Liver (tissue), 3 donors: Measurements from ENCODE around the gene PITPNC1.

Source experiments
- ATF3 ChIP-seq: IDR thresholded peaks from 2 replicates; pipeline ENCODE4 v1.6.1; 2016; ENCODE audit warnings: antibody characterized with exemption
- CTCF ChIP-seq: fragments of 150-350 bp; IDR thresholded peaks from 2 replicates; pipeline ENCODE4 v1.5.1; 2017; ENCODE audit warnings: improper control_type of control experiment, low read depth, low read length; ENCODE audit not compliant: missing input control
- NR2F2 ChIP-seq: IDR thresholded peaks from 2 replicates; pipeline ENCODE4 v1.6.1; 2016; ENCODE audit warnings: antibody characterized with exemption
- REST ChIP-seq: IDR thresholded peaks from 2 replicates; pipeline ENCODE4 v1.6.1; 2016; ENCODE audit warnings: antibody characterized with exemption, mild to moderate bottlenecking
- YY1 ChIP-seq: IDR thresholded peaks from 2 replicates; pipeline ENCODE4 v1.6.1; 2016; ENCODE audit warnings: antibody characterized with exemption, mild to moderate bottlenecking
- donor health status: healthy.
- donor health status: healthy.

- no peak for TF ChIP-seq CTCF
- TF ChIP-seq YY1, result no peak
- no peak for TF ChIP-seq ATF3
- no peak for TF ChIP-seq REST
- TF ChIP-seq NR2F2, result no peak
These were observed 26.4 kb downstream of the PITPNC1 start for GRCh38 chr17:67403483-67403882.
